ENCODE data around the gene IGFBPL1.

Gene IGFBPL1

DNA sequence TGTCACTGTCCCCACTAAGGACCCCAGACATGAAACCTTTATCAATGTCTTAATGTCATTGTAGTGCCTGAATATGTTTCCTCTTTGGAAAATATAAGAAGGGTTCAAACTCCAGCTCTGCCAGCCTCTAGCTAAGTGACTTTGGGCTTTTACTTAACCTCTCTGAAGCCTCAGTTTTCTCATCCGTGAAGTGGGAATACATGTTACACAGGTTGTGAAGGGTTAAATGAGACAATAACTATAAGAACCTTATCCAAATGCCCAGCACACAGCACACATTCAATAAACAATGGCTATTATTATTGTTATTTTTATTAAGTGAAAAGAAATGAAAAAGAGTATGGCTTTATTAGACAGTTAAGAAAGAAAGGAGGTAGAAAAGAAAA, 15.7 kb upstream of the IGFBPL1 start:
- TF ChIP-seq, protein P1, sequence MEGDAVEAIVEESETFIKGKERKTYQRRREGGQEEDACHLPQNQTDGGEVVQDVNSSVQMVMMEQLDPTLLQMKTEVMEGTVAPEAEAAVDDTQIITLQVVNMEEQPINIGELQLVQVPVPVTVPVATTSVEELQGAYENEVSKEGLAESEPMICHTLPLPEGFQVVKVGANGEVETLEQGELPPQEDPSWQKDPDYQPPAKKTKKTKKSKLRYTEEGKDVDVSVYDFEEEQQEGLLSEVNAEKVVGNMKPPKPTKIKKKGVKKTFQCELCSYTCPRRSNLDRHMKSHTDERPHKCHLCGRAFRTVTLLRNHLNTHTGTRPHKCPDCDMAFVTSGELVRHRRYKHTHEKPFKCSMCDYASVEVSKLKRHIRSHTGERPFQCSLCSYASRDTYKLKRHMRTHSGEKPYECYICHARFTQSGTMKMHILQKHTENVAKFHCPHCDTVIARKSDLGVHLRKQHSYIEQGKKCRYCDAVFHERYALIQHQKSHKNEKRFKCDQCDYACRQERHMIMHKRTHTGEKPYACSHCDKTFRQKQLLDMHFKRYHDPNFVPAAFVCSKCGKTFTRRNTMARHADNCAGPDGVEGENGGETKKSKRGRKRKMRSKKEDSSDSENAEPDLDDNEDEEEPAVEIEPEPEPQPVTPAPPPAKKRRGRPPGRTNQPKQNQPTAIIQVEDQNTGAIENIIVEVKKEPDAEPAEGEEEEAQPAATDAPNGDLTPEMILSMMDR (IDR thresholded peaks at IDR 0.05; ENCODE audit: control insufficient read depth, extremely low read depth, insufficient read depth) = no peak
- no peak for DNase-seq (ENCODE audit: low read depth)
- H3K4me3 ChIP-seq (ENCODE audit: low read depth, low read length) = no peak overlapping the region

- TF ChIP-seq, protein P1 (IDR thresholded peaks at IDR 0.05; ENCODE audit: control insufficient read depth, extremely low read depth, insufficient read depth) = no peak
- no peak overlapping the region for H3K4me3 ChIP-seq (ENCODE audit: low read depth, low read length)
- no peak for DNase-seq (ENCODE audit: low read depth)
Measured at GRCh38 chr9:38439291-38439915, 15.1 kb upstream of the IGFBPL1 start.

GRCh38 chr9:38437193-38437823, 13.1 kb upstream of the IGFBPL1 start:
- TF ChIP-seq, protein P1 (IDR thresholded peaks at IDR 0.05; ENCODE audit: control insufficient read depth, extremely low read depth, insufficient read depth) = no peak
- H3K4me3 ChIP-seq (ENCODE audit: low read depth, low read length) = peak overlapping the region; percentile 7; the same call in 1 of the 2 replicates
- DNase-seq (ENCODE audit: low read depth) = peak; percentile 89

- no peak overlapping the region for H3K4me3 ChIP-seq (ENCODE audit: low read depth, low read length)
- DNase-seq (ENCODE audit: low read depth) = no peak
- TF ChIP-seq, protein P1 (IDR thresholded peaks at IDR 0.05; ENCODE audit: control insufficient read depth, extremely low read depth, insufficient read depth) = no peak
Measured at GRCh38 chr9:38436708-38437107, 12.5 kb upstream of the IGFBPL1 start.

- no peak for DNase-seq (ENCODE audit: low read depth)
- H3K4me3 ChIP-seq (ENCODE audit: low read depth, low read length) = no peak overlapping the region
- TF ChIP-seq, protein P1 (IDR thresholded peaks at IDR 0.05; ENCODE audit: control insufficient read depth, extremely low read depth, insufficient read depth) = no peak
Measured at GRCh38 chr9:38435521-38435920, 11.3 kb upstream of the IGFBPL1 start.

GRCh38 chr9:38434853-38435252, 10.6 kb upstream of the IGFBPL1 start:
- H3K4me3 ChIP-seq (ENCODE audit: low read depth, low read length) = no peak overlapping the region
- DNase-seq (ENCODE audit: low read depth) = no peak
- TF ChIP-seq, protein P1 (IDR thresholded peaks at IDR 0.05; ENCODE audit: control insufficient read depth, extremely low read depth, insufficient read depth) = no peak

GRCh38 chr9:38434365-38434764, 10.1 kb upstream of the IGFBPL1 start:
- H3K4me3 ChIP-seq (ENCODE audit: low read depth, low read length) = no peak overlapping the region

More at GRCh38 chr9:38434365-38434764, 10.1 kb upstream of the IGFBPL1 start:
- no peak for DNase-seq (ENCODE audit: low read depth)
- TF ChIP-seq, protein P1 (IDR thresholded peaks at IDR 0.05; ENCODE audit: control insufficient read depth, extremely low read depth, insufficient read depth) = no peak
